Activated naive CD4-positive, alpha-beta T cell treated with anti-CD3 and anti-CD28 coated beads for 36 hours (primary cell): ENCODE measurements around the gene DCDC2B. TPM values are rescaled to one million over a fixed set of nuclear protein-coding genes. Genes with fewer than 3 reads are reported as not detected.

Experiments
- CTCF ChIA-PET: fragments of 350-600 bp; sonication (Branson Sonifier 250); formaldehyde crosslinking; loops from one replicate; lab custom pipeline; 2021; ENCODE audit warnings: antibody characterized with exemption; lab: Charles Lee
- DNase-seq: peaks from one replicate; pipeline ENCODE4 v3.0.0-alpha.2; 2020
- H3K27ac Mint-ChIP-seq: one replicate; pipeline ENCODE4 v1.8.0; 2021; ENCODE audit warnings: mild to moderate bottlenecking, mixed read lengths
- H3K27me3 Mint-ChIP-seq: one replicate; pipeline ENCODE4 v1.8.0; 2021; ENCODE audit warnings: low read depth, mixed read lengths
- H3K36me3 Mint-ChIP-seq: one replicate; pipeline ENCODE4 v1.8.0; 2021; ENCODE audit warnings: low read depth, mixed read lengths
- H3K4me1 Mint-ChIP-seq: one replicate; pipeline ENCODE4 v1.8.0; 2021; ENCODE audit warnings: low read depth, mixed read lengths
- H3K4me3 Mint-ChIP-seq: one replicate; pipeline ENCODE4 v1.8.0; 2021; ENCODE audit warnings: mild to moderate bottlenecking, moderate library complexity, mixed read lengths
- H3K9me3 Mint-ChIP-seq: one replicate; pipeline ENCODE4 v1.8.0; 2021; ENCODE audit warnings: mixed read lengths
- intact Hi-C: fragments of 100-400 bp; cut with micrococcal nuclease; formaldehyde crosslinking; loops from one replicate; pipeline ENCODE4 v1.15.1; 2023
- total RNA-seq, 2 experiments: library from RNA; stranded (reverse); gene quantifications; one replicate each; pipeline ENCODE4 v1.2.3, GENCODE V29; 2021

DCDC2B gene
- total RNA-seq, 2 experiments from 2014 or later = not detected

GRCh38 chr1:32181563-32181962 lies 27.3 kb upstream of the DCDC2B start:
- DNase-seq = no peak
- CTCF ChIA-PET = interaction anchor here (0.9 to 1.7 kb wide), 4 partner anchors 13 to 72 kb away, joined by 3 to 4 read pairs (median 4); no protein-coding TSS in a partner anchor
- intact Hi-C loops = loop anchor here (2.0 kb wide), 1 partner anchor 469 kb away; the partner anchor contains the start of genes RBBP4 and ZBTB8OS
- Mint-ChIP-seq H3K27me3 (no peaks in the 10 kb centered on the region), H3K27ac (peak overlapping the region; percentile 90), H3K36me3 (peaks cover 51% of the 10 kb centered on the region), H3K4me1 (peaks cover 60% of the 10 kb centered on the region), H3K4me3 (peak overlapping the region; percentile 86), H3K9me3 (no peaks in the 10 kb centered on the region)

- H3K9me3 Mint-ChIP-seq = no peaks in the 10 kb centered on the region
- intact Hi-C loops = no loop called here
- CTCF ChIA-PET = interaction anchor here (0.9 to 1.7 kb wide), 2 partner anchors 12 to 66 kb away, joined by 3 to 4 read pairs; no protein-coding TSS in a partner anchor
- peaks cover 52% of the 10 kb centered on the region for H3K36me3 Mint-ChIP-seq
- H3K4me1 Mint-ChIP-seq = peaks cover 61% of the 10 kb centered on the region
- H3K4me3 Mint-ChIP-seq = peak overlapping the region; percentile 86
- H3K27ac Mint-ChIP-seq = peak overlapping the region; percentile 30
- H3K27me3 Mint-ChIP-seq = no peaks in the 10 kb centered on the region
- DNase-seq = no peak
These were observed 26.8 kb upstream of the DCDC2B start for GRCh38 chr1:32182060-32182459.

GRCh38 chr1:32184650-32185049 lies 24.2 kb upstream of the DCDC2B start:
- Mint-ChIP-seq H3K4me3 (peak overlapping the region; percentile 37), H3K9me3 (no peaks in the 10 kb centered on the region), H3K27me3 (no peaks in the 10 kb centered on the region), H3K4me1 (peaks cover 56% of the 10 kb centered on the region), H3K36me3 (peaks cover 71% of the 10 kb centered on the region), H3K27ac (peak overlapping the region; percentile 67)
- DNase-seq = no peak
- CTCF ChIA-PET = interaction anchor here (1.6 kb wide), 1 partner anchor 31 kb away, joined by 4 read pairs; no protein-coding TSS in a partner anchor
- intact Hi-C loops = no loop called here

GRCh38 chr1:32186077-32186476 lies 22.8 kb upstream of the DCDC2B start:
- H3K27ac Mint-ChIP-seq = peak overlapping the region; percentile 94
- CTCF ChIA-PET = no interaction called here
- peaks cover 70% of the 10 kb centered on the region for H3K36me3 Mint-ChIP-seq
- no peaks in the 10 kb centered on the region for H3K27me3 Mint-ChIP-seq
- peak overlapping the region; percentile 52 for H3K4me3 Mint-ChIP-seq
- H3K9me3 Mint-ChIP-seq = no peaks in the 10 kb centered on the region
- peak; percentile 41 for DNase-seq
- H3K4me1 Mint-ChIP-seq = peaks cover 51% of the 10 kb centered on the region
- intact Hi-C loops = no loop called here

GRCh38 chr1:32186491-32186890 lies 22.4 kb upstream of the DCDC2B start:
- no peaks in the 10 kb centered on the region for H3K27me3 Mint-ChIP-seq
- no peaks in the 10 kb centered on the region for H3K9me3 Mint-ChIP-seq
- peaks cover 47% of the 10 kb centered on the region for H3K4me1 Mint-ChIP-seq
- peak overlapping the region; percentile 94 for H3K27ac Mint-ChIP-seq
- DNase-seq = no peak
- peaks cover 70% of the 10 kb centered on the region for H3K36me3 Mint-ChIP-seq
- CTCF ChIA-PET = no interaction called here
- H3K4me3 Mint-ChIP-seq = peak overlapping the region; percentile 52
- intact Hi-C loops = no loop called here

DNA sequence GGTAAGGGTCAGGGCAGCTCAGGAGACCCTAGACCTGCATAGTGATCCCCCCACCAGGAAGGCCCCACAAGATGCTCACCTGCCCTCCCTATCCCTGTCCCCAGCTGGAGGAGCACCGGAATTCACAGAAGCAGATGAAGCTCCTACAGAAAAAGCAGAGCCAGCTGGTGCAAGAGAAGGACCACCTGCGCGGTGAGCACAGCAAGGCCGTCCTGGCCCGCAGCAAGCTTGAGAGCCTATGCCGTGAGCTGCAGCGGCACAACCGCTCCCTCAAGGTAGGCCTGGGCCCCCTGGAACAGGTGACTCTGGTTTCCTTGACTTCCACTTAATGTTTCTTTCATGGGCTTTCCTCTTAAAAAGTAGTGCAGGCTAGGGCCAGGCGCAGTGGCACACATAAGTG lies 21.0 kb upstream of the DCDC2B start:
- intact Hi-C loops = no loop called here
- no peak overlapping the region for H3K4me3 Mint-ChIP-seq
- H3K36me3 Mint-ChIP-seq = peaks cover 72% of the 10 kb centered on the region
- H3K9me3 Mint-ChIP-seq = no peaks in the 10 kb centered on the region
- CTCF ChIA-PET = no interaction called here
- H3K27ac Mint-ChIP-seq = no peak overlapping the region
- H3K4me1 Mint-ChIP-seq = peaks cover 36% of the 10 kb centered on the region
- H3K27me3 Mint-ChIP-seq = no peaks in the 10 kb centered on the region
- DNase-seq = no peak

DNA sequence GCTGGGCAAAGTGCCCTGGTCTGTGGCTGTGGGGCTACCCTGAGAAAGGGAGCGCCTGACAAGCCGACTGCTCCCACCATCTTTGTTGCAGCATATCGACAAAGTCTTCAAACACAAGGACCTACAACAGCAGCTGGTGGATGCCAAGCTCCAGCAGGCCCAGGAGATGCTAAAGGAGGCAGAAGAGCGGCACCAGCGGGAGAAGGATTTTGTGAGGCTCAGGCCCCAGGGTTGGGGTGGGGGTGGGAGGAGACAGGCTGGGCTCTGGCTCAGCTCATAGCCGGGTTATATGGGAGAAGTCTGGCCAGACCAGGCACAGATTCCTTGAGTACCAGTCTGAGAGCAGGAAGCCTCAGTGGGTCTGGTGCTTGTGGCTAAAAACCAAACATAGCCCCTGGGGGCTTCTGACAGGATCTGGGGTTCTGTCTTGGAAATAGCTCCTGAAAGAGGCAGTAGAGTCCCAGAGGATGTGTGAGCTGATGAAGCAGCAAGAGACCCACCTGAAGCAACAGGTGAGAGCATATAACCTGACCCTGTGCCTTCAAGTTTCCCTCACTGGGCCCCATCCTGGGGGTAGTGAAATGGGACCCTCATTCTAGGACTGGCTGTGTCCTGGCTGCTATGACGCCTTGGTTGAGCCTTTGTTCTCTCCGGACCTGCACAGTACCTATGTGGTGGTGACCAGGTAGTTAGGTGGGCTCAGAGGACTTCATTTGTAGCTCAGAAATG lies 16.5 kb upstream of the DCDC2B start:
- H3K9me3 Mint-ChIP-seq = no peaks in the 10 kb centered on the region

DNA sequence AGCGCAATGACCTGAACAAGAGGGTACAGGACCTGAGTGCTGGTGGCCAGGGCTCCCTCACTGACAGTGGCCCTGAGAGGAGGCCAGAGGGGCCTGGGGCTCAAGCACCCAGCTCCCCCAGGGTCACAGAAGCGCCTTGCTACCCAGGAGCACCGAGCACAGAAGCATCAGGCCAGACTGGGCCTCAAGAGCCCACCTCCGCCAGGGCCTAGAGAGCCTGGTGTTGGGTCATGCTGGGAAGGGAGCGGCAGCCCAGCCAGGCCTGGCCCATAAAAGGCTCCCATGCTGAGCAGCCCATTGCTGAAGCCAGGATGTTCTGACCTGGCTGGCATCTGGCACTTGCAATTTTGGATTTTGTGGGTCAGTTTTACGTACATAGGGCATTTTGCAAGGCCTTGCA lies 13.9 kb upstream of the DCDC2B start:
- Mint-ChIP-seq H3K27ac (no peak overlapping the region), H3K4me3 (no peak overlapping the region), H3K27me3 (no peaks in the 10 kb centered on the region), H3K9me3 (no peaks in the 10 kb centered on the region), H3K4me1 (peaks cover 39% of the 10 kb centered on the region), H3K36me3 (peaks cover 55% of the 10 kb centered on the region)
- intact Hi-C loops = no loop called here
- DNase-seq = no peak
- CTCF ChIA-PET = no interaction called here

More for the DNA sequence above, 16.5 kb upstream of the DCDC2B start:
- no peak overlapping the region for H3K27ac Mint-ChIP-seq
- H3K4me3 Mint-ChIP-seq = no peak overlapping the region
- DNase-seq = no peak
- CTCF ChIA-PET = no interaction called here
- peaks cover 73% of the 10 kb centered on the region for H3K36me3 Mint-ChIP-seq
- H3K27me3 Mint-ChIP-seq = no peaks in the 10 kb centered on the region
- intact Hi-C loops = no loop called here
- H3K4me1 Mint-ChIP-seq = peaks cover 29% of the 10 kb centered on the region

DNA sequence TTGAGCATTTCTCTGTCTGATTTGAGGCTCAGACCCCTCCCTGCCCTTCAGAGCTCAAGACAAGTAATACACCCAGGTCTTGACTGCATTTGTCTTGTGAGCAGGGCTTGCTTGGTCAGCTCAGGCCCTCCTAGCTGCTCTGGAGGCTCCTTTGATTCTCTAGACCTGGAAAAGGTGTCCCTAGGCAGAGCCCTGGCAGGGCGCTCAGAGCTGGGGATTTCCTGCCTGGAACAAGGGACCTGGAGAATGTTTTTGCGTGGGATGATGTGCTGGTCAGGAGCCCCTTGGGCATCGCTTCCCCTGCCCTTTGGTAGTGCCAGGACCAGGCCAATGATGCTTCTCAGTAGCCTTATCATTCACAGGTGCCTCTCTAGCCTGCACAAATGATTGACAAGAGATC lies 13.4 kb upstream of the DCDC2B start:
- CTCF ChIA-PET = no interaction called here
- no peaks in the 10 kb centered on the region for H3K9me3 Mint-ChIP-seq
- intact Hi-C loops = no loop called here
- H3K4me1 Mint-ChIP-seq = peaks cover 45% of the 10 kb centered on the region
- H3K27me3 Mint-ChIP-seq = no peaks in the 10 kb centered on the region
- DNase-seq = no peak
- no peak overlapping the region for H3K4me3 Mint-ChIP-seq
- H3K36me3 Mint-ChIP-seq = peaks cover 49% of the 10 kb centered on the region
- no peak overlapping the region for H3K27ac Mint-ChIP-seq

DNA sequence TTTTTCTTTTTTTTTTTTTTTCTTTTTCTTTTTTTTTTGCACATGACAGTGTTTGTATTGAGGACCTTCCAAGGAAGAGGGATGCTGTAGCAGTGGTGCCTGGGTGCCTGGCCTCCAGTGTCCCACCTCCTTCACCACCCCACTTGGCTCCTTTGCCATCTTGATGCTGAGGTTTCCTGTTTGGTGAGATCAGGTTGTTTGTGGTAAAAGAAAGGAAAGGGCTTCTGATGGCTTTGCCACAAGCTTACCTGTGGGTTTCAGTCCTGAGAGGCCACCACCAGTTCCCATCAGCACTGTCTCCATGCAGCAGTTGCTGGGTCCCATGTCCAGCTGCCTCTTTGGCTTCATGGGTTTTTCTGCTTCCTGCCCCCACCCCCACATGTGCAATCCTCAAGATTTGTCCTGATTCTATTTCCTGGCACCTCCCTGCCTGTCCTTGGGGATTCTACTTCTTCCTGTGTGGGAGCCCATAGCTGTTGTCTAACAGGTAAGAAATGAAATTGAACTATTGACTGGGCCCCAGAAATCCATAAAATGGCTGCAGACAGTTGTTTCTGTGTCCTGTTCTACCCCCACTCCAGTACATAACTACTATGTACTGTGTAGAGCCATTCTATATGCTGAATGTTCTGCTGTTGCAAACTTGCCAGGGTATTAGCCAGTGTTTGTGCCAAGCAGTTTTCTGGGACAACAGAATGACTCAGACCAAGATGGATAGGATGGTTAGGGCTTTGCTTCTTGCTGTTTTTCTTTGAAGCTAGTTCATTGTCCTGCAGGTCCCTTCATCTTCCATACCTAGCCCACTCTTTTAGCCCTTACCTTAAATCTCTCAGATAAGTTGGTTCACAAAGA lies 12.7 kb upstream of the DCDC2B start:
- no peak for DNase-seq
- intact Hi-C loops = no loop called here
- Mint-ChIP-seq H3K36me3 (peaks cover 46% of the 10 kb centered on the region), H3K4me1 (peaks cover 45% of the 10 kb centered on the region), H3K9me3 (no peaks in the 10 kb centered on the region), H3K27ac (no peak overlapping the region), H3K27me3 (no peaks in the 10 kb centered on the region), H3K4me3 (no peak overlapping the region)
- CTCF ChIA-PET = interaction anchor here (0.6 kb wide), 1 partner anchor 87 kb away, joined by 3 read pairs; no protein-coding TSS in a partner anchor

DNA sequence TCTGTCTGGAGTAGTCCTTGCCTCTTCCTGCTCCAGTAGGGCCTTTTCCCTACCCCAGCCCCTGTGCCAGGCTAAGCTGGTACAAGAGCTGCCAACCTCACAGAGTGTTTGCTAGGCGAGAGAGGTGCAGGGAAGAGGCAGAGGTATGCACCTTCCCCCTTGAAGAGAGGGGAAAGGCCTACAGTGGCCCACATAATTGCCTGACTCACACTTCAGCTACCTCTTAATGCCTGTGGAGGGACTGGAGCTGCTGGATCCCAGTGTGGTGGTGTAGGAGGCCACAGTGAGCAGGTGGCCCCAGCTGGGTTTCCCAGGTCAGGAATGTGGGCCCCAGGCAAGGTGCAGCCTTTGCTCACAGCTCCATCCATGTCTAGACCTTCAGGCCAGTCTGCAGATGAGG lies 11.8 kb upstream of the DCDC2B start:
- peaks cover 54% of the 10 kb centered on the region for H3K4me1 Mint-ChIP-seq
- H3K27ac Mint-ChIP-seq = no peak overlapping the region
- H3K4me3 Mint-ChIP-seq = no peak overlapping the region
- no peaks in the 10 kb centered on the region for H3K27me3 Mint-ChIP-seq
- H3K9me3 Mint-ChIP-seq = no peaks in the 10 kb centered on the region
- intact Hi-C loops = no loop called here
- H3K36me3 Mint-ChIP-seq = peaks cover 37% of the 10 kb centered on the region
- CTCF ChIA-PET = interaction anchor here (0.6 to 1.8 kb wide), 4 partner anchors 19 to 516 kb away, joined by 3 to 8 read pairs (median 4); no protein-coding TSS in a partner anchor
- DNase-seq = no peak

DNA sequence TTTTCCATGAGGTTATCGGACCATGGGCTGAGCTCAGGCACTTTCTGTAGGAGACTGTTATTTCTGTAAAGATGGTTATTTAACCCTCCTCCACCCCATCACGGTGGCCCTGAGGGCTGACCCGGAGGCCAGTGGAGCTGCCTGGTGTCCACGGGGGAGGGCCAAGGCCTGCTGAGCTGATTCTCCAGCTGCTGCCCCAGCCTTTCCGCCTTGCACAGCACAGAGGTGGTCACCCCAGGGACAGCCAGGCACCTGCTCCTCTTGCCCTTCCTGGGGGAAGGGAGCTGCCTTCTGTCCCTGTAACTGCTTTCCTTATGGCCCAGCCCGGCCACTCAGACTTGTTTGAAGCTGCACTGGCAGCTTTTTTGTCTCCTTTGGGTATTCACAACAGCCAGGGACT lies 11.1 kb upstream of the DCDC2B start:
- CTCF ChIA-PET = interaction anchor here (0.6 to 1.8 kb wide), 3 partner anchors 18 to 515 kb away, joined by 3 to 8 read pairs (median 6); no protein-coding TSS in a partner anchor
- Mint-ChIP-seq H3K9me3 (no peaks in the 10 kb centered on the region), H3K27me3 (no peaks in the 10 kb centered on the region), H3K4me3 (no peak overlapping the region), H3K4me1 (peaks cover 56% of the 10 kb centered on the region), H3K36me3 (peaks cover 29% of the 10 kb centered on the region), H3K27ac (no peak overlapping the region)
- intact Hi-C loops = no loop called here
- DNase-seq = no peak
